Cortex of kidney (tissue), 1 donor: Measurements from ENCODE around the gene GAK.

ENCODE experiments used
- DNase-seq: peaks from one replicate; lab custom pipeline; 2025; lab: John Stamatoyannopoulos, UW

Gene GAK

DNA sequence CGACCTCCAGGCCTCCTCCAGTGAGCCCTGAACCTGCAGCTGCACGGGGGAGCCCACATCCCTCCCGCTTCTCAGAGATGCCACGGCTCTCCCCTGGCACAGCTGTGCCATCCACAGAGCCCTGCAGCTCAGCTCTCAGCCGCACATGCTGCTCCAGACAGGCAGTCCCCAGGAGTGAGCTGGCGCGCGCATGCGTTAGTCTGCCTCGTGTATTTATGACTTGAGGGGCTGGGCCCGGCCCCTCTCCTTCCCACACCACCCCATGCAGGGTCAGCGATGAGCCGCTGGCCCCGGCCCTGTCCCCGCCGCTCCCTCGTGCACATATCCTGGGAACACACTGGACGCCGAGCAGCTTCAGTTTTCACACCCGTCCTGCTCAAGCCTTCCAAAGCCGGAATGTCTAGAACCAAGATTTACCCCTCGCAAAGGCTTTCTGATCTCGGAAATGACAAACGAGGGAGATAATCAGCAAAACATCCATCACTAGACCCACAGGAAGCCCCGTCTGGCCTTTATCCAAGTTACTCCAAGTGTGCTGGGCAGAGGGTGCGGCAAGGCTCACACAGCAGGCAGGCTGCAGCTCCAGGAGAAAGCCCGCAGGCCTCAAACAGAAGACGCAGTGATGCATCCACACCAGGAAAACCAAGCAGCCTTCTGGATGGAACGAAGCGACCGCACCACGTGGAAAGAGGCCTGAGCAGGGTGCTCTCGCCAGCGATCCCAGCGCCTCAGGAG lies 24.3 kb downstream of the GAK start:
- DNase-seq = no peak

DNA sequence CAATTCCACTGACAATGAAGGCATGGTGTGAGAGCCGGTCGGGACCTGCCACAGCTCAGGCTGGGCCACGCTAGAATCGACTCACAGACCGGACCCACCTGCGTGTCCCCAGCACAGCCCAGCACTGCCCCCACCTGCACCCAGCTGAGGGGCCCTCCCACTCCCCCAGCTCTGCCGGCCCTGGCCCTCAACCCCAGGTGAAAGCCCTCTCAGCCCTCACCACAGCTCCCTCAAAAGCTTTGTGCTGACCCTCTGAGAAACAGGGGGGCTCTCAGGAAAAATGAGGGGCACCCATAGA lies 25.1 kb downstream of the GAK start:
- no peak for DNase-seq

DNA sequence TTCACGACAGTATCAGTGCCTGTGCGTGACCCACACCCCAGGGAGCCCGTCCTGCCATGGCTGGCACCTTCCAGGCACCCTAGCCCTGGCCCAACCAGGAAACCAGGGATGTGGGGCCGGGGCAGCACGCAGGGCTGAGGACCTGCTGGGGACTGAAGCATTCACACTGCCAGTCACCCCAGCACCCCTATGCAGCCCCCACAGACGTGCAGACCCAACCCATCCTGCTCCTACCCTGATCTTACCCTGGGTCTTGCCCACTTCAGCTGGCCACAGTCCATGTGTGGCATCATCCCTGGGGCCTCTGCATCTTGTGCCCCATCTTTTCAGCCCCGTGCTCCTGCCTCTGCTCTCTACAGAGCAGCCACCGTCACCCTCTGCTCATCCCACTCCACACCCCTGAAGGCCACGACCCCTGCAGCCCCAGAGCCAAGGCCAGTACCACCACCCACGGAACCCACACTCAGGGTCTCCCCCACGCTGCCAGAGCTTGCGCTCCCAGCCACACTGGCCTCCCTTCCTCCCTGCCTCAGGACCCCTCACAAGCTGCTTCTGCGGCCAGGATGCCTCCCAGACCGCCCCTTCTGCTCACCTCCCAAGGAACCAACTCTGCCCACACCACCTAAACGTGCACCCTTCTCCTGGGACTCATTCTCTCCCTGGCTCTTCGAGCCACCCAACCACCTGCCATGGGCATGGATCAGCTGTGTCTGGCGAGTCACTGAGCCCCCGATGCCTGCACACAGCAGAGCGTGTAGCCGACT lies 25.6 kb downstream of the GAK start:
- DNase-seq = no peak

DNA sequence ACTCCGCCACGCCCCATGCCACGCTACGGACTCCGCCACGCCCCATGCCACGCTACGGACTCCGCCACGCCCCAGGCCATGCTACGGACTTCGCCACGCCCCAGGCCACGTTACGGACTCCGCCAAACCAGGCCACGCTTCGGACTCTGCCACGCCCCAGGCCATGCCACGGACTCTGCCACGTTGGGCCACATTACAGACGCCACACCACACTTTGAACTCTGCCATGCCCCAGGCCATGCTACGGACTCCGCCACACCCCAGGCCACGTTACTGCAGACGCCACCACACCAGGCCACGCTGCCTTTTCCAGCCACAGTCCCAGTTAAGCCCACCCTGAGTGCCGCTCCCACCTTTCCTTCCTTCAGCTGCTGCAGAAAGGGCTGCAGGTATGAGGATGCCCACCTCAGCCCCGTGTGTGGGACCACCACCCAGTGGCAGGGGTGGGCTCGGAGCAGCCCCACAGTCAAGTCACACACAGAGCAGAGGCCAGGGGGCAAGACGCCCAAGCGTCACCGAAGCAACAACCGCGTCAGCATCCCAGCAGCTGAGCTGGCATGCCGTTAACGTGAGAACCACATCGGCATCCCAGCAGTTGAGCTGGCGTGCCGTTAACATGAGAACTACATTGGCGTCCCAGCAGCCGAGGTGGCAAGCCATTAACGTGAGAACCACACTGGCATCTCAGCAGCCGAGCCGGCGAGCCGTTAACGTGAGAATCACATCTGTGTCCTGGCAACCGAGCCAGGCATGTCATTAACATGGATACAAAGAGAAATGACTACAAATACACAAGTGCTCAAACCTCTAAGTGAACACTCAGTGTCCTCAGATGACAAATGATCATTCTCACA lies 26.4 kb downstream of the GAK start:
- no peak for DNase-seq

DNA sequence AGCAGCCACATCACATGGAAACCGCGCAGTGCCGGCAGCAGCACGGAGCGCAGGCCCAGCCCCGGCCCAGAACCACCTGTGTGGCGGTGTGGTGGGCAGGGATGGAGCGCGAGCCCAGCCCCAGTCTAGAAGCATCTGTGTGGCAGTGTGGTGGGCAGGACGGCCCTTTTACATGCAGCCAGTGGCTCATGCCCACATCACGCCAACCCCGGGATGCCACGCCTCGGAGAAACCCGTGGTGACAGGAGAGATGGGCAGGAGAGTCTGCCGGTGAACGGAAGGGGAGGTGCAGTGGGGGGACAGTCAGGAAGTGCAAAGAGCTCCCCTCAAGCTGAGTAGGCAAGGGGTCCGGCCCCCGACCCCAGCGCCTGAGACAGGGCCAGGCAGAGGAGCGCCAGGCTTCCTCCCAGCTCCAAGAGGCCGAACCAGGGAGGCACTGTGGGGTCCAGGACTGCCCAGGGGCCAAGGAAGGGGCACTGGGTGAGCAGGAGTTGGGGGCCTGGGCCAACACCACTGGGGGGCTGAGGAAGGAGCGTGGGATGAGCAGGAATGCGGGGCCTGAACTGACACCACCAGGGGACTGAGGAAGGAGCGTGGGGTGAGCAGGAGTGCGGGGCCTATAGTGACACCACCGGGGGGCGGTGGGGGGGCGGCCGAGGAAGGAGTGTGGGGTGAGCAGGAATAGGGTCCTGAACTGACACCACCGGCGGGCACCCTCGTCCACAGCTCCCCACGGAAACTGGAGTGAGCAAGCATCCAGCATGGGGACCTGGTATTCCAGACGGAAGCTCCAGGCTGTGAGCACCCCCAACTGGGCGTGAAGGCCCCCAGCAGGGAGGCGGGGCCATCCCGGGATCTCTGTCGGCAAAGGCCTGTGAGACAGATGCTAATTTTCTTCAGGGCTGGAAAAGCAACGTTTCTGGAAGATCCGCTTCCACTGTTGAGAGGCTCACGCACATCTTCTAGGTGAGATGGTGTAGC lies 28.8 kb downstream of the GAK start:
- no peak for DNase-seq

DNA sequence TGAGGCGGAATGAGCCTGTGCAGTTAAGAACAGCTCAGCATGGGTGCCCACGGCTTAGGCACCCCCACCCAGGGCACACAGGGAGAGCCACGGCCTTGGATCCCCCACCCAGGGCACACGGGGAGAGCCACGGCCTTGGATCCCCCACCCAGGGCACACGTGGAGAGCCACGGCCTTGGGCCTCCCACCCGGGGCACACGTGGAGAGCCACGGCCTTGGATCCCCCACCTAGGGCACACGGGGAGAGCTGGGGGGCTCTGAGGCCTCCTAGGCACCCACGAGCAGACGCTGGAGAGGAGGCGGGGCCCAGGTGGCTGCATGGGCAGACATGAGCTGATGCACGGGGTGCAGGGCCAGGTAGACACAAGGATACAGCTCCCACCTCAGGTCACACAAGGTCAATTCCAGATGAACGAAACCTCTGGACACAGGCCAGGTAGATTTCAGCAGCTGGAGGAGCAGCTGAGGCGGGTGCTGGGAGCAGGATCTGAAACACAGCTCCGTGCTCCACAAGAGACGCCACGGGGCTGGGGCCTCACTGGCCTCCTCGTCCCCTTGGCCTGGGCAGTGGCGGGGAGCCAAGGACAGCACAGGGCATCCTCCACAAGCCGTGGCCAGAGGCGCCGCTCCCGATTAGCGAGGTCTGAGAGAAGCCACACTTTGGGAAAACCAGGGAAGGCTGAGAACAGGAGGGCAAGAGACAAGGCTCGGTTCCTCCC lies 30.8 kb downstream of the GAK start:
- DNase-seq = no peak

DNA sequence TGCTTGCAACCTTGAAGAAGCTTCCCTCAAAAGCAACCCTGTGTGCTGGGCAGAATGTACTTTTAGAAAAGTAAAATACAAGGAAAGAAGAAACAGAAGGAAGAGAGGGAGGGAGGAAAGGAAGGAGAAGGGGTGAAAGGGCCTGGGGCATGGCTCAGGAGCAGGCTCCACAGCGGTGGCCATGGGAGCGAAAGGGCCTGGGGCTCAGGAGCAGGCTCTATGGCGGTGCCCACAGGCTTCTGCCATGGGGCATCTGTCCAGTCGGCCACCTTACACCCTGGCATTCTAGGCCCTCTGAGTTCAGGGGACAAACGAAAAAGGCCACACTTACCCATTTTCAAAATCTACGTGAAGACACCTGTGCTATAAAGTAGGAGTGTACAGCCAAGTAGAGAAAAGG lies 31.4 kb downstream of the GAK start:
- no peak for DNase-seq

DNA sequence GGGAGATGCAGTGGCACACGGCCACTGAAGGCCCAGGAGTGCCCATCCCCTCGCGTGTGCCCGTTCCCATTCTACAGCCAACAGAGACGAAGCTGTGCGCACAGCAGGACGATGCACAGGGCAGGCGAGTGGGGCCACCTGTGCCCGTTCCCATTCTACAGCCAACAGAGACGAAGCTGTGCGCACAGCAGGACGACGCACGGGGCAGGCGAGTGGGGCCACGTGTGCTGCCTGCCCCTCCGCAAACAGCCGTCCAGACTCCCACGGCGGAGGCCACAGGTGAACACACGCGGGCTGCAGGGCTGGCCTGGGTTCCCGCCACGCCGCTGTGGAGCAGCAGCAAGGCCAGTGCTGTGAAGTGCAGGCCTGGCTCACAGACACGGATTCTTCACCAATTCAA lies 32.0 kb downstream of the GAK start:
- no peak for DNase-seq

DNA sequence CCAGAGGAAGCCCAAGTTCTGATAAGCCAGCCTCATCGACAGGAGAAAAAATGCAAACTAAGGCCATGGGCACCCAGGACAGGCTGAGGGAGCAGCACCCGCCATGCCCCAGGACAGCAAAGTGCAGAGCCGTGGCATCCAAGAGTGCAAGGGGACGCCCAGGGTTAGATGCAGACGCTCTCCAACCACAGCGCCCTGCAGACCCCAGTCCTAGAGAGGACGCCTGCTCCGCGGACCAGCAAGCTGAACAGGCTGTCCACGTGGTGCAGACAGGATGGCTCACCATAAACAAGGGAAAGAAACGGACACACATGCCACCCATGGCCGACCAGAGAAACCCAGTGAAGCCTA lies 32.6 kb downstream of the GAK start:
- no peak for DNase-seq

DNA sequence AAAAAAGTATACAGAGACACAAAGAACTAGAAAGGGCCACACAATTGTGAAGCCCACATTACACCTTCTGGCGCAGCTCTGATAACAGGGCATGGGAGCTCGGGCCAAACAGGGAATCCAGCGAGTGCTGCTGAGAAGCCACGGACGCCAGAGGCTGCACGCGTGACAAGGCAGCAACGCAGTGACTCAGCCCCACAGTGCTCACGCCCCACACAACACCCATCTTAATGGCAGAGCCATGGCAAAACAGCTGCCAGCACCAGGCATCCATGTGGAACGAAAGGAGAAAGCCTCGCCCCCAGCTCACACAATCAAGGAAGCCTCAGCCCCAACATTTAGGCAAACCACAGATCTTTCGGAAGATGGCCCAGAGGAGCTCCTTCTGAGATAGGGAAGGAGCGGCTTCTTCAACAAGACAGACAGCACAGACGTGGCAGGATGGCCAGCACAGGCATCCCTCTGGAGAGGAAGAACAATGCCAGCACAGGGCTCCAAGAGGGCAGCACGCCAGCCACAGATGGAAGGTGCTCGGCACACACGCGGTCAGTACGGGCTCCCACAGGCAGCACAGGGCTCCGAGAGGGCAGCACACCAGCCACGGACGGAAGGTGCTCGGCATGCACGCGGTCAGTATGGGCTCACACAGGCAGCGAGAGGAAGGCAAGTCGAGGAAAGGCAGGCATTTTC lies 33.1 kb downstream of the GAK start:
- DNase-seq = no peak

DNA sequence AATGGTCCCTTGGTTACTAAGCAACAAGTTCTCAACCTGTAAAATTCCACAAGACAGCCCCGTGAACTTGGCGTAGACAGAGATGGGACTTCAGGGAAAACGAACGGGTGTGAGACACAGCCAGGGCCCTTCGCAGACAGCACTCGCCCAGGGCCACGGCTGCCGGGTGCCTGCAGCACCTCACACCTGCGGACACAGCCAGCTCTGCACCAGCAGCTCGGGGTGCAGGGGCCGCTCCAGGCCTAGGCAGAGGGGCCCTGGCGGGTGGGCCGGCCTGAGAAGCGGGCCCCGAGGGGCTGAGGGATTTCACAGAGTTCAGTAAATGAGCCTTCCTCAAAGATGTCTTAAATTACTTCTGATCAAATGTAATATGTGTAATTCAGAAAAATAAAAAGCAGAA lies 34.0 kb downstream of the GAK start:
- DNase-seq = no peak

DNA sequence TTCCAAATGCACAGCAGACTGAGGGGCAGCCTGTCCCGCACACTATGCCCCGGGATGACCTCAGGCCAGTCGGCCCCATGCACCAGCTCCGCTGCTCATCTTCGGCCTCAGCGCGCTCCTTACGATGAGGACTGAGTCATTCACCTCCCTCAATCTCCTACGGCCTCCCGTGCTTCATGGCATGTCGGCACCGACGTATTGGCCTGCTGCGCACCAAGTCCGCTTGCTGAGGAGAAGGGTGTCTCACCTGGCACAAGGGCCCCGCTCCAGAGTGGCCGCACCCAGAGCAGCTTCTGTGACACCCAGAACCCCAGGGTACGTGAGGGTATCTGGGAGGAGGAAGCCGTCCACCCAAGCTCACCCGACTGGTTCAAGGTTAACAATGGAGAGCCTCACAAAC lies 35.5 kb downstream of the GAK start:
- no peak for DNase-seq

DNA sequence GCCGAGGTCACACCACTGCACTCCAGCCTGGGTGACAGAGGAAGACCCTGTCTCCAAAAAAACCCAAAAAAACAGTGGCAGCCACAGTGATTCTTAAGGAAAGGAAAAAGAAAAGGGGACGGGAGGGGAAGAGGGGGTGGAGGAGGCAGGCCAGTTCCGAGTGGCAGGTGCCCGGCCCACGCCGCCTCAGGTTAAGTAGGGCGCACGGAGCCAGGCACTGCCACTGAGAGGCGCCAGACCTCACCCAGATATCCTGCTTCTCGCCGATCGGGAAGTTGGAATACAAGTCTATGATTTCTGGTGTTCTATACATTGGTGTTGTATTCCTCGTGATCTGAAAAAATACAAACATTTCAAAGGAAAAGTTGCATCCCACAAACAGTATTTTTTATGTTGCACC lies 35.9 kb downstream of the GAK start:
- DNase-seq = no peak

DNA sequence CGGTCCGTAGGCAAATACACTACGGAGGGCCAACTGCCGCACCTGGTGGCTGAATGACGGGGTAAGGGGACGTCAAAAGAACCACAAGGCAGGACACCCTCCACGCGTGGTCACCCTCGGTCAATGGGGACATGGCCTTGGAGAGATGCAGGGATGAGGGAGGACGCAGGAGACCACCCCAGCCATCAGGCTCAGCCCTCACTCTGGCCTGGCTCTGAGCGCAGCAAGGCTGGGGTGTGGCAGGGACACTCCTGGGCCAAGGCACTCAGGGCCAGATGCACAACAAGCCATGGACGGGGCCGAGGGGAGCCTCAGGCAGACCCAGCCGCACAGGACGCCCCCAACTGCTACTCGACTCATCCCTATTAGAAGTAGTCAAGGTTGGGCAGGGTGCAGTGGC lies 36.5 kb downstream of the GAK start:
- no peak for DNase-seq

DNA sequence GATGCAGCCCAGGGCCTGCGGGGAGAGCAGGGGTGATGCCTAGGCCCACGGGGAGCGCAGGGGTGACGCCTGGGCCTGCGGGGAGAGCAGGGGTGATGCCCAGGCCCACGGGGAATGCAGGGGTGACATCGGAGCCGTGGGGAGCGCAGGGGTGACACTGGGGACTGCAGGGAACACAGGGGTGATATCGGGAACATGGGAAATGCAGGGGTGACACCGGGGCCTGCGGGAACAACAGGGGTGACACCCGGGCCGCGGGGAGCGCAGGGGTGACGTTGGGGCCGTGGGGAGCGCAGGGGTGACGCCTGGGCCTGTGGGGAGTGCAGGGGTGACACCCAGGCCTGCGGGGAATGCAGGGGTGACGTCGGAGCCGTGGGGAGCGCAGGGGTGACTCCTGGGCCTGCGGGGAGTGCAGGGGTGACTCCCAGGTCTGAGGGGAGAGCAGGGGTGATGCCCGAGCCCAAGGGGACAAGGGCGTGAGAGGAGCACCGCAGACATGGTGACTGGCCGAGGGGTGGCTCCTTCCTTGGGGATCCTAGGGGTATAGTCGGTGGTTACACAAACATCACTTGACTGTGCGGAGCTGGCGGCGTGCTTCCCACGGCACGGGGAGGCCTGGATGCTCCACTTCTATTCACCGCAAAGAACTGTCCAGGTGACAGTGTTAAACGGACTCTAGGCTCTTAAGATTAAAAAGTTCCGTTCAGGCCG lies 38.0 kb downstream of the GAK start:
- DNase-seq = no peak

DNA sequence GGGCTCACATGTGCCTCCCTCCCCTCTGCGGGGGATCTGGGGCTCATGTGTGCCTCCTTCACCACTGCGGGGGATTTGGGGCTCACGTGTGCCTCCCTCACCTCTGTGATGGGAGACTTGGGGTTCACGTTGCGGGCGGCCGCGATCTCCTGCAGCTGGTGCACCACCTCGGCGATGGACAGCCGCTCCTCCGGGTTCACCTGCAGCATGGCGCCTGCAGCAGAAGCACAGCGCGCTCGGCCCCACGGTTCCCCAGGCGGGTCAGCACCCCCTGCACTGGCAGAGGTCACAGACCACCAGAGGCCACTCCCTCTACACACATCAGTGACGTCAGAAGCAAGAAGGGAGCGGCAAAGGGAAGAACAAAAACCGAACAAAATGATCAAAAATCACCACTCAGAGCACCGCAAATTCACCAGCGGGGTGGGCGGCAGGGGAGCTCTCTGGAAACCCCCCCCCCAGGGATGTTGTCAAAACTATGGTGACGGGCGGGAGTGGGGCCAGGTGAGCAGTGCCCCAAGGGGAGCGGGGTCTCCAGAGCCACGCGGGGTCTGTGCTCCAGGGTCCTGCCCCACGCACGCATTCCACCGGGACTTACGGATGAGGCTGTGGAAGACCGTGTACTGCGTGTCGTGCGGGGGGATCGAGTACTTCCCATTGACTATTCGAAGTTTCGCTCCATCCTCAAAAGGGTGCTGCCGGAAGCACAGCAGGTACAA lies 38.7 kb downstream of the GAK start:
- DNase-seq = no peak

DNA sequence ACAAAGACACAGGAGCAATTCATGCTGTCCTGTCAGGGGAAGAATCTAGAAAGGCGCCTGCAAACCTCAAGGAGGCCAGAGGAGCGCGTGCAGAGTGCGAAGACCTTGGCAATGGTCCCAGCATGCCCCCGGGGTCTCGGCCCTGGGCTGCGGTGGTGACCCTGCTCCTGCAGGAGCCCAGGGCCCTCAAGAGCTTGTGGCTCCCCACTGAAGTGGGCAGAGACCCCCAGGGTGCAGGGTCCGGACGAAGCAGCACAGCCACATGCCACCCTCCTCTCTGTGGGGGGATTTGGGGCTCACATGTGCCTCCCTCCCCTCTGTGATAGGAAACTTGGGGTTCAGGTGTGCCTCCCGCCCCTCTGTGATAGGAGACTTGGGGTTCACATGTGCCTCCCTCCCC lies 39.3 kb downstream of the GAK start:
- DNase-seq = no peak

DNA sequence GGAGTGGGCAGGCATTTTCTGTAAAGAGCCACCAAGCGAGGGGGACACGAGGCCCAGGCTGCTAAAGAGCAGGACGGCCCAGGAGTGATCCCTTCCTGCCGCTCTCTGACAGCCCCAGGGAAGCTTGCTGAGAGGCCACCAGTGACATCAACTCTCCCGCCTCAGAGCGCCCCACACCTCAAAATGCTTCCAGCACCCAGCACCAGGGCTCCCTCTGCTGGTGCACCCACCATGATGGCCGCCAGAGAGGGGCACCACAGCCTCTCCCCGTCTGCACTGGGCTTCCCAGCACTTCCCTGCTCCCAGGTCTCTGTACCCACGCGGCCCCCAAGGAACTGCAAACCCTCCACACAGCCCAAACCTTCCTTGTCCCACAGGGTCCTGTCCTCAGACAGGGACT lies 40.4 kb downstream of the GAK start:
- DNase-seq = no peak

DNA sequence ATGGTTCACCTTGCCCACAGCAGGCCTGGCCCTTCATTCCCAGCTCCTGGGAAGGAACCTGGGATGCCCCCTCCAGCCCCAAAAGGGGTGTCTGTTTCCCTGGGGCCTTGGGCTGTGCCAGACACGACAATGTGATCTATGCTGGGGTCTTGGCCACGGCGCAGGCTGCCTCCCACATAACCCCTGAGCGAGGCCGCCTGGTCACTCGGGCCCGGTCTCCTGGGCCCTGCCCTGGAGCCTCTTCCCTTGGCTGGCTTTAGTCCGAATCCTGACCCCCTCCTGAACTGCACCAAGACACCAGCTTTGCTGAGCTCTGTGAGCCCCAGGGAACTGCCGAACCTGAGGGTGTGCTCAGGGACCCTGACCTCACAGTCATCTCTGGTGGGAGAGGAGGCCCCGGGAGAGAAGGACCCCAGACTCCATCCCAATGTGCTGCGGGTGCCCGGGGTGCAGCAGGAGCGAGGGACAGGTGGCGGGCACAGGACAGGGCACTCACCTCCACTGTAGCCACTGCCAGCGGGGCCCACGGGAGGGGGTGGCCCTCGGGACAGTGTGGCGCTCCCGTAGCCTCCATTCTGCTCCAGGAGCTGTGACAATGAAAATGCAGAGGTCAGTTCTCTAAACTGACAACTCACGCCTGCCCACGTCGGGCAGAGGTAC lies 42.0 kb downstream of the GAK start:
- DNase-seq = no peak
